GM18499 (cell line): Measurements from ENCODE around the gene LEPROT.
"Not testable (repeated sequence)": the region's sequence is repeated elsewhere in the genome, so short reads cannot be mapped to it uniquely, and the experiment has no call there.

Experiments used
- ATAC-seq: cut with Tn5 transposase; IDR thresholded peaks from one replicate; pipeline ENCODE4 v1.9.1; 2021; ENCODE audit warnings: moderate number of reproducible peaks; ENCODE audit not compliant: insufficient read depth, unreplicated experiment

LEPROT gene, protein sequence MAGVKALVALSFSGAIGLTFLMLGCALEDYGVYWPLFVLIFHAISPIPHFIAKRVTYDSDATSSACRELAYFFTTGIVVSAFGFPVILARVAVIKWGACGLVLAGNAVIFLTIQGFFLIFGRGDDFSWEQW

DNA sequence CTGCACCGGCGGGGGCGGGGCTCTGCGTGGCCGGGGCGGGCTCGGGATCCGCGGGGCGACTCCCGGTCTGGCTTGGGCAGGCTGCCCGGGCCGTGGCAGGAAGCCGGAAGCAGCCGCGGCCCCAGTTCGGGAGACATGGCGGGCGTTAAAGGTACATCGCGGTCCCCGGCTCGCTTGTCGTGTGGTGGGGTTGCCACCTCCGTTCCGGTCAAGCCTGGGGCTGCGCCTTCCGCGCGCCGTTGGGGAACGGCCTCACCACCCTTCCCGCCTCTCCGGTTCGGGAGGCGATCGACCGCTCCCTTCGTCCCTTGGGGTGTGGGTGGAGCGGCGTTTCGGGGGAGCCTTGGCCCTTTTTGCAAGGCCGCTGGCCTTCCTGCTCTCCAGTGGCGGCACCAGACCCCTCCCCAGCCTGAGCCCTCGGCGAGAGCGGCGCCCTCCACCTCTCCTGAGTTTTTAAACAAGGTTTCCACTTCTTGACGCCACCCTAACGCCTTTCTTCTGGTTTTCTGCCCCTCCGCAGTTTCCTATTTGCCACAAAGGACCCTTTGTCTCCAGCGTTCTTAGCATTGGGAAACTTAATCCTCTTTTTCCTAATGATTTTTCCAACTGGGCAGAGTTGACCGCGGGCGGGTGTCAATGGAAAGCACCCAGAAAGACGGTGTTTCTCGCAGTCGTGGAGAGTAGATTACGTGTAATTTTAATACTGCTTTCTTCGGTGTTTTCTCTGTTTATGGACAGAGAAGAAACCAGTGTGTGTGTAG is at the start of gene LEPROT, which contains the start of gene LEPR:
Gene LEPROT (plus strand): TSS at position 79 of the 761 bp plus-strand sequence. CDS start 57 bp downstream, at position 136.
Gene LEPR (plus strand): TSS at position 79 of the 761 bp plus-strand sequence. CDS start 144,898 bp downstream, outside the sequence.
- peak; percentile 25 for ATAC-seq

DNA sequence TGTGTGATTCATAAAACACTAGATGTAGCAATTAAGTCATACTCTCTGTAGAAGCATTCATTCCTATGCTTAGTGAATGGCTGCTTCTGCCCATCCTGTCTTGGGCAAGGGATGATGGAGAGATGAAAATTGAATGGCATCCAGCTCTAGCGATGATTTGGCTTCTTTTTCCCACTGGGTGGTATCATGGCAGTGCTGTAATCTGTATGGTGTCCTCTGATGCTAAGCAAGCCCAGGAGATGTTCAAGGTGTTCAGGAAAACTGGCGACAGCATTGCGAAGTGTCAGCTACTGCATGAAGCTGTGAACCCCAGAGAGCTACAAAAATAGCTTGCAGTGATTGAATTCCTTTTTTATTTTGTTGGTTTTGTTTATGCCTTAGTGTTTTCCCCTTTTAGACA is 48.9 kb upstream of the LEPROT start:
- ATAC-seq, result no peak

DNA sequence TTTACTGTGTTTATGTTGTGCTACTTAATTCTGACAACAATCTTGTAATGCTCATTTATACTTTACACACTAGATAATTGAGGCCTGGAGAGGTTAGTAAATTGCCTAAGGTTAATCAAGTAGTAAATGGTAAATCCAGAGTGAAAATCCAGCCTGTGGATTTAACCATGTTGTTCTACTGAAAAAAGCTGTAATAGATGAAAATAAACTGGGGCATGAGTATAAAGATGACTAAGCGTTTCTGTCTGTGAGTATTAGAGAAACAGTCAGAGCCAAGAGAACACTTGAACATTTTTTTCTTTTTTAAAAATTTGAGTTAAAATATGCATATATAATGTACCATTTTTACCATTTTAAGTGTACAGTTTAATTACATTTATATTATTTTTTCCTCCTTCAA is 47.9 kb upstream of the LEPROT start:
- ATAC-seq, result no peak

DNA sequence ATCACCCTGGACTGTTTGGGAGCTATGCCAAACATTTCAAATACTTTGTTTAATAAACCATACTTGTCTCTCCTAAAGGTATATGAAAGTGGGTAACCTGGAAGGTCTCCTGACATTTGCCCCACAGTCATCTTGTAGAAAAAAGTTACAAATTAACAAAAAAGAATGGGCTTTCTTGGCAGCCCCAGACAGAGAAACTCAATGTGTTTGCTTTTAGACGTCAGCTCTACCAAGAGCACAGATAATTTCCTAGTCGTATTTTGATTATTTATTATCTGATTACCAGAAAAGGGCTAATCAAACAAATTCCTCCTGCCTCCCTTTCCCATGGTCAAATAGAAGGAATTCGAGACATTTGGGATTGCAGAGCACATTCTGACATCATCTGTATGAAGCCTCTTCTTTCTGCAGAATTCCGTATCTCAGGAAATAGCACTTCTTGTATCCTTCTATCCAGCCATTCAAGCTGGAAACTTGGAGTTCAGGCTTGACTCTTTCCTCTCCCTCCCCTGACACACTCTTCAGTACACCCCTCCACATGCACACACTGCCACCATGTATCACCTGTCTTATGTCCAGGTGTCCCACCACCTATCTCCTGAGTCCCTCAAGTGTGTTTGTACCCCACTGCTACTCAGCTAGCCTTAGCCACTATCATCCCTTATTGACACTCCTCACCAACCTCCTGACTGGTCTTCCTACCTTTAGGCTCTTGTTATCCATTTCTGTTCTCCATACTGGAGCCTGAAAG is 42.8 kb upstream of the LEPROT start:
- no peak for ATAC-seq

DNA sequence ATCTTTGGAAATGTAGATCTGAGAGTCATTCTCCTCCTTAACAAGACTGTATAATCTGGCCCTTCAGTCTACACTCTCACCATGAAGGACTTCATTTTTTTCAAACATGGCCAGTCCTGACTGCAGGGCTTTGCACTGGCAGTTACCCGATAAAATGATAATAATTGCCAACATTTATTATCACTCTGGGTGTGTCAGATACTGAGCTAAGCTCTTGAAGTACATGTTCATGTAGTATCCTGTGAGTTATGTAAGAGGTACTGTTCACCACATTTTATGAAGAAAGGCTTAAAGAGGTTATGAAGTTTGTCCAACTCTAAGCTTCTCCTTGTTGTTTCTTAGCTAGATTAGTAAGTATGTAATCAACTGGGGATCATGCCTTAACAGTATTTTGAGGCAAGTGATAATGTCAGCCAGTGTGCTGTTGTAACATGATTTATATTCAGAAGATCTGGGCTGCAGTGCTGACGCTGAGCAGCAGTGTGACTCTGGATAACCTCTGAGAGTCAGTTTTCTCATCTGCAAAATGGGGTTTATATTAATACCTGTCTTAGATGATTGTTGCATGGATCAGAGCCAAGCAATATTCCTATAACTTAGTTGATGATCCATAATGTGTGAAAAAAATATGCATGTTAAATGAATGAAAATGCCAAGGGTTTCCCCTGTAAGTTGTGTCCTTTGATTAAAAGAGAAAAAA is 42.1 kb upstream of the LEPROT start:
- no peak for ATAC-seq

DNA sequence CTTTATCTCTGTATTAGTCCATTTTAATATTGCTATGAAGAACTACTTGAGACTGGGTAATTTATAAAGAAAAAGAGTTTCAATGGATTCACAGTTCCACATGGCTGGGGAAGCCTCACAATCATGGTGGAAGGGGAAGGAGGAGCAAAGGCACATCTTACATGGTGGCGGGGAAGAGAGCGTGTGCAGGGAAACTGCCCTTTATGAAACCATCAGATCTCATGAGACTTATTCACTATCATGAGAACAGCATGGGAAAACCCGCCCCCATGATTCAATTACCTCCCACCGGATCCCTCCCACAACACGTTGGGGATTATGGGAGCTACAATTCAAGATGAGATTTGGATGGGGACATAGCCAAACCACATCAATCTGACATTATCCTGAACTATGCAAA is 36.0 kb upstream of the LEPROT start:
- not testable (repeated sequence) for ATAC-seq

DNA sequence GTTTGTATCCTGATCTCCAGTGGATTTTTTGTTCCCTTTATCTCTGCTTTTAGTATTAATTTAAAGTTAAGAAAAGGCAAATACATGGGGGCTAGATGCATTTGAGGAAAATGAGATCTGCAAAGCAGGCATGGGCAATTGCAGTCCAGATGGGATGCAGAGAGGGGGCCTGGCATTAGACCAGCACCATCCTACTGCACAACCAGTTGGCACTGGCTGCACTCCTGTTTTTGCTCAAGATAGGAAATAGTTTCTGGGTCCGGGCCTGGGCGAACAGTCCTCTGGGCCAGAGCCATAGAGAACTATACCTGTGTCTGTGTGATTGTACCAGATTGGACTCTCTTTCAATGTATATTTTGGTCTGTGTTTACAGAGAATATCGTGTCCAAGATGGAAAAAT is 34.0 kb upstream of the LEPROT start:
- no peak for ATAC-seq

DNA sequence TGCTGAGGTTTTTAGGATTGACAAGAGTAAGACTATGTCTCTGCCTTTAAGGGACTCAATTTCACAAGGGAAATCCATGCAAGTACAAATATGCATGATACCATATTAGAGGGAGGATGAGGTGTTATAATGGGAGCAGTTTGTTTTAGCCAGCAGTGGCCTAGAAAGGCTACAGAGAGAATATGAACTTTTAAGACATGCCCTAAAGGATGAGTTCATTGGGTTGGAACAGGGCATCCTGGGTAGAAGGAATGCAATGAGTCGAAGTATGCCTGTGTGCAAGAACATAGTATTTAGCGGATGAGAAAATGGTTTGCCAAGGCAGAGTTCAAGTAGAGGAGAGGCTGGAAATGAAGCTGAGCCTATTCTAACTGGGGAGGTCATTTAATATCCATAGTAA is 32.6 kb upstream of the LEPROT start:
- ATAC-seq, result no peak

DNA sequence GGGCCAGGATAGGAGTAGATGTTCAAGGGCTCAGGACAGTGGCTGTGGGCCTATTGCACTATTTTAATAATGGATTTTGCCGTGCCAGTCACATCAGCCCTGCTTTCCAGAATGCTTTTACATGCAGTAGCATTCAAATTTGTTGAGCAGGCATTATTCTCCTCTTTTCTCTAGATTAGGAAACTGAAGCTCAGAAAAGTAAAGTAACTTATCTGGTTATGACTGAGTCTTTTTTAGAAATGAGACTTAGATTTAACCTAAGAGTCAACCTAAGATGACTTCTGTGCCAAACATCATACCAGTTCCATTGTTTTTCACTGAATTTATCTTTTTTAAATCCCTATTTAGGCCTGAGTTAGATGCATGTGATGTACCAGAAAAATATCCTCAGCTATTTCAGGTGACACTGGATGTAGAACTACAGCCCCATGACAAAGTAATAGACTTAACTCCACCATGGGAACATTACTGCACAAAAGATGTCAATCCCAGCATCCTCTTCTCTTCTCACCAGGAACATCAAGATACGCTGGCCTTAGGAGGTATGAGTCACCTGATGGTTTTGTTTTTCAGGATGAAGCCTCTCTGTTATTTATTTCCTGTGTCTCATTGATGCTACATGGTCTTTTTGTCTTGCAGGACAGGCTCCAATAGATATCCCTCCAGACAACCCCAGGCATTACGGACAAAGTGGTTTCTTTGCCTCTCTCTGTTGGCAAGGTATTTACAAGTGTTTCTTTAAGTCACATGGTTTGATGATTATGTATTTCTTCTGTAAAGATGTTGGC is 31.4 kb upstream of the LEPROT start:
- ATAC-seq, result no peak

DNA sequence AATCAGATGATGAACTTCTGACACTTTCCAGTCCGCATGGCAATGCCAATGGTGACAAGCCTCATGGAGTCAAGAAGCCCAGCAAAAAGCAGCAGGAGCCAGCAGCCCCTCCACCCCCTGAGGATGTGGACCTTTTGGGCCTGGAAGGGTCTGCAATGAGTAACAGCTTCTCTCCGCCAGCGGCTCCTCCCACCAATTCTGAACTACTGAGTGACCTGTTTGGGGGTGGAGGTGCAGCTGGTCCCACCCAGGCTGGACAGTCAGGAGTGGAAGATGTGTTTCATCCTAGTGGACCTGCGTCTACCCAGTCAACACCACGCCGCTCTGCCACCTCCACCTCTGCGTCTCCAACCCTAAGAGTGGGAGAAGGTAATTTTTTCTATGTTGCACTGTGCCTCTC is 28.0 kb upstream of the LEPROT start:
- ATAC-seq, result no peak

DNA sequence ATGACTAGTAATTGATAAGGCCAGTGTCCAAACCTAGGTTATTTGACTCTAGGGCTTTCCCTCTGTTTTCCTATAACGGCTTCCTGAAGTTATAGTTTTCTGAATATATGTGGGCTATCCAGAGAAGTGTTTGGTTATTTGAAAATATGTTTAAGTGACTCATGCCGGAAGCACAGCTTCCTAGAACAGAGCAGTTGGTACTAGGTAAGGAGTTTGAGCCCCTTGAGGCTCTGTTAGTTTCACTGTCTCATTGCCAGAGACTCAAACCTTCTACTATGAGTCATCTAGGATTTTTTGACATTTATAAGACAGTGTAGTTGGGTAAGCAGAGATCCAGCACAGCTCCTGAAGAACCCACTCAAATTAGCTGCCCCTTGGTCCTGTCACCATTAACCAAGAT is 27.1 kb upstream of the LEPROT start:
- ATAC-seq, result peak; percentile 99

DNA sequence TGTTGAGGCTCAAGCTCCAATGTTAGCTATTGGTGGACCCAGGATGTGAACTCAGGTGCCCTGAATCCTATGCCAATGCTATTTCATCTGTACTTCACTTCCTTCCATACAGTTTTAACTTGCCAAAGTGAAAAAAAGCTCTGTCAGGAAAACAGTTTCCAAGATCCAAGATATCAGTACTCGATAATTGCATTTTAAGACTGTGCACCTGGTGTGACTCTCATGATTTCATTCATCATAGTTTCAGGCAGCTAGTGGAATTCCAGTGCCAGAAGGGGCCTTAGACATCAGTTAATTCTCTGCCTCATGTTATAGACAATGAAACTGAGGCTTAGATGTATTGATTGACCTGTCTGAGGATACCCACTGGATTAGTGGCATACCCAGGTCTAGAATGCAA is 26.5 kb upstream of the LEPROT start:
- no peak for ATAC-seq

DNA sequence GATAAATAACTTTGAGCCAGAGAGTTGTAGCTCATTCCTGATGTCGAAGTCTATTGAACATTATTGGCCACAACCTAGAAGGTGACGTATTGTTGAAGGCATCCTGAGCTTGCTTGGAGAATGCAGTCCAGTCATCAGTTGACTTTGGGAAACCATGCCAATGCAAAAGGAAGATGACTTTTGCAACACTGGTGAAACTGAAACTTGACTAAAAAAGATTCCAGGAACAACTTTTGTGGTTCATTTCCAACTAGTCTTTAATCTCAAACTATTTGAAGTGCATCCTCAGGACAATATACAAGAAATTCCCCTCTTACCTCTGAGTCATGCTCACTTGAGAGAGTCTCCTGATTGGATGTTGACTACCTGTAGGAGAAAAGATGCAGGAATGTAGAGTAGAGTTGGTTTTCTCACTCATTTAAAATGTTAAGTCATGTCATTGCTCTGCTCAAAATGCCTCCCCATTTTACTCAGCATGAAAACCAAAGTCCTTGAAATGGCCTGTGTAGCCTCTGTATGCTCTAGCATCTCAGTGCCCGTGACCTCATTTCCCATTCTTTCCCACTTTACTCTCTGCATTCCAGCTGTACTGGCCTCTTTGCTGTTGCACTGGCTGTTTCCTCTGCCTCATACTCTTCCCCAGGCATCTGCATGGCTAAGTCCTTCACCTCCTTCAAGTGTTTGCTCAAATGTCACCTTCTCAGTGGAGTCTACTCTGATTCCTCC is 24.4 kb upstream of the LEPROT start:
- ATAC-seq, result no peak

DNA sequence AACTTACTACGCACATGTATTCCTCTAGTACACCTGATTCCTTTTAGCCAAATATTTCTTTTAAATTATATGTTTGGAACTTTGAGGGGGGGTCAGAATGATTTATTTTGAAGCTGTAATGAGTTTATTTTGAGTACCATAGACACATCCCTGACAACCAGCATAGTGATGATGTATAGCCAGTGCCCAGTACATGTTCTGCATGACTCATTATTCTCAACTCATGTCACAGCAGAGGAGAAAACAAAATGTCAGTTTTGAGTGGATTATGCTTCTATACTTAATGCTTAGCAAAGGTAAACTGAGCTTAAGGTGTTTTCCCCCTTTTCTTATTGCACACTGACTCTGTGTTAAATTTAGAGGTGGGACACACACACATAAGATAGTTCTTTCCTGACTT is 22.4 kb upstream of the LEPROT start:
- no peak for ATAC-seq

DNA sequence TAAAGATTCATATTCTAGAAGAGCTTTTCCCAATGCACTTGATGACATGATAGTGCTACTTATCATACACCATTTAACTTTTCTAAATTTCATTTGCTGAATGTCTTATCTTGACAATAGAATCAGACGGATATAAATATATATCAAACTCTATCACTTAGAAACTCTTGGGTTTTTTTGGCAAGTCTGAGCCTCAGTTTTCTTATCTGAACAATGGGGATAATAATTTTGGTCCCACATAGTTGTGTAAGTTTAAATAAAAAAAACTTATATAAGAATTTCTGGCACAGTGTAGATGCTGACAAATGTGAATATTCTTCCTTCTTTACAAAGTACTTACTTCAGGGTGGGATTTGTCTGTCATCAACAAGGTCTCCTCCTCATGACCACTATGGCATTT is 21.5 kb upstream of the LEPROT start:
- no peak for ATAC-seq

DNA sequence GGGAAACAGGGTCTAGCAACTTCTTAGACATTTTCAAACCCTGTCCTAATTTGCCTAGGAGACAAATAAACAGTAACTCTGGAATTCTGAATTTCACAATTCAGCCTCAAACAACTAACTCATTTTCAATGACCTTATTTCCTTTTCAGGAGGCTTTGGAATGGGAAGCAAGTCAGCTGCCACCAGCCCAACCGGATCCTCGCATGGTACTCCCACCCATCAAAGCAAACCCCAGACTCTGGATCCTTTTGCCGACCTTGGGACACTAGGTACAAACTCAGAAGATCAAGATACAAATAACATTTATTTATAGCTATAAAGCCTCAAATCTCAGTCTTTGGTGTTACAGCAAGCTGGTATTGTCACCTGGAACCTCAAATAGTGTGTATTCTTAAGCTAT is 18.9 kb upstream of the LEPROT start:
- ATAC-seq, result no peak

DNA sequence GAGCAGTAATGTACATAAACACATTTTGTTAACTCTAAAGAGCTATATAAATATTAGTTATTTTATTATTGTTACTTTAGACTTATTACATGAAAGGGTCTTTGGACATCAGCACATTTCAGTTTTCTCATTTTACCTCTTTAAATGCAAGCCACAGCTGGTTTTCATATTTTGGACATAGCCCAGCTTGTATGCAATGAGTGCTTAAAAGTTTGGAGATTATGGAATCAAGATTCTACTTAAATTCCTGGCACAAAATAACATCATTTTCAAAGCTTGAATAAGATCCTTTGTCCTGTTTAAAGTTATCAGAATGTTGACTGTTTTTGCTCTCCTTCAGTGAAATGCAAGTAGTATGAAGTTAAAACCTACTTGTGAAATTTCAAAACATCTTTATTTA is 15.5 kb upstream of the LEPROT start:
- ATAC-seq, result no peak

DNA sequence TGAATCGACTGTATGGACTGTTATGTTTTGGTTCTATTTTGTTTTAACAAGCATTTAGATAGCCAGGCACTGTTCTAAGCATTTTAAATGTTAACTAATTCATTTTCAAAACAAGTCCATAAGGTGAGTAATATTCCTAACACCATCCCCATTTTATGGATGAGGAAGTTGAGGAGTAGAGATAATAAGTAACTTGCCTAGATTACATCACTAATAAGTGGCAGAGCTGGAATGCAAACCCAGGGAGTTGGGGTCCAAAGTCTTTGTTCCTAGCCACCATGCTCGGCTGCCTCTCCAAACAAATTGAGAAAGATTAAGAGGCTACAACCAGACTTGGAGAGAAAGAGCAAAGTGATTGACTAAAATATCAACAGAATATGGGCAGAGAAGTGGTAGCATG is 12.6 kb upstream of the LEPROT start:
- no peak for ATAC-seq

DNA sequence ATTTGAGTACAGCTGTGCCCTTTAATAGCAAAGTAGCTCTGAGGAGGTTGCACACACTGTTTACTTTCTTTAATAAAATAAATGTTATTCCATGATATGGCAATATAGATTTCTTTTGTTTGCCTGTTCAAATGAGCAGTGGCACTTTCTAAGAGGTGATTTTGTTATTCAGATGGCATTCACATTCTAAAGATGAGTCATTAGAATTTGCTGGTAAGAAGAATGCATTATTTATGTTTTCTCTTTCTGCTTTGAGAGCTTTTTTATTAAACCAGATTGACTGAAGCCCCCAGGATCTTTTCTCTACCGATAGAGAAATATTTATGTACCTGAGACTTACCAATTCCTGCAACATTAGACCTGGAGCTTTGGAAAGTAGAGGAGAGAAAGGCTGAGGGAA is 11.2 kb upstream of the LEPROT start:
- no peak for ATAC-seq
